AG10803 (cell line): ENCODE measurements around the gene ALAS1.

Source experiments
- DNase-seq: peaks from one replicate; pipeline ENCODE4 v3.0.0; 2010; ENCODE audit warnings: low read depth
- H3K4me3 ChIP-seq: 2 replicates; pipeline ENCODE4 v1.5.1; 2011; ENCODE audit warnings: mild to moderate bottlenecking, low read length, control low read depth
- TF ChIP-seq, protein P1 (sequence below): conservative IDR thresholded peaks from 2 replicates; pipeline ENCODE4 v1.5.1; 2011; ENCODE audit warnings: mild to moderate bottlenecking, low read length, control low read depth, inconsistent platforms

ALAS1 gene

DNA sequence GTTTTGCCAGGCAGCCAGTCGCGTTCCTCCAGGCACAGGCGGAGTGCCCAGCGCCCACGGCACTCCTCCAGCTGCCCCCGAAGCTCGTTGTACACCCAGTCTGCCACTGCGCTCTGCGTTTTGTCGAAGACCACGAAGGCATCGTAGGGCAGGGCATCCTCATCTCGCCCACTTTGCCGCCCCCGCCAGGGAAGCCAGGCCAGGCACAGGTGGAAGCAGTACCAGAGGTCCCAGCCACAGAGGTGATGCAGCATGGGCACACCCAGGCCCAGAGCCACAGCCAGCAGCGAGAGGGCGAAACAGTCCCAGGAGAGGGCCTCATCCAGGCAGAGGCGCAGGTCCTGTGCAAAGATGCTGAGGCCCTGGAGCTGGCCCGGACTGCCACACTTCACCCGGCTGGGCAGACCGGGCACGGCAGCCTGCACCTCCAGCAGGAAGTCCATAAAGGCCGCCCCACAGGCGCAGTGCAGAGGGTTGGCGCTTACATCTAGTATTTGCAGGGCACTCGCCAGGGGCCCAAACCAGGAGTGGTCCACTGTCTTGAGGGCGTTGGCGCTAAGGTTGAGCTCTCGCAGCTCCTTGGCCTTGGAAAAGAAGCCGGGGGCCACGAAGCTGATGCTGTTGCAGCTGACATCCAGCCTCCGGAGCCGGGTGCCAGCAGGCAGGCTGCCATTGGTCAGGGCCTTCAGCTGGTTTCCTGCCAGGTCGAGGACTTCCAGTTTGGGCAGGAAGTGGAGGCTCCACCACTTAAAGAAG is 23.8 kb downstream of the ALAS1 start:
- H3K4me3 ChIP-seq: no peak overlapping the region
- TF ChIP-seq, protein P1, sequence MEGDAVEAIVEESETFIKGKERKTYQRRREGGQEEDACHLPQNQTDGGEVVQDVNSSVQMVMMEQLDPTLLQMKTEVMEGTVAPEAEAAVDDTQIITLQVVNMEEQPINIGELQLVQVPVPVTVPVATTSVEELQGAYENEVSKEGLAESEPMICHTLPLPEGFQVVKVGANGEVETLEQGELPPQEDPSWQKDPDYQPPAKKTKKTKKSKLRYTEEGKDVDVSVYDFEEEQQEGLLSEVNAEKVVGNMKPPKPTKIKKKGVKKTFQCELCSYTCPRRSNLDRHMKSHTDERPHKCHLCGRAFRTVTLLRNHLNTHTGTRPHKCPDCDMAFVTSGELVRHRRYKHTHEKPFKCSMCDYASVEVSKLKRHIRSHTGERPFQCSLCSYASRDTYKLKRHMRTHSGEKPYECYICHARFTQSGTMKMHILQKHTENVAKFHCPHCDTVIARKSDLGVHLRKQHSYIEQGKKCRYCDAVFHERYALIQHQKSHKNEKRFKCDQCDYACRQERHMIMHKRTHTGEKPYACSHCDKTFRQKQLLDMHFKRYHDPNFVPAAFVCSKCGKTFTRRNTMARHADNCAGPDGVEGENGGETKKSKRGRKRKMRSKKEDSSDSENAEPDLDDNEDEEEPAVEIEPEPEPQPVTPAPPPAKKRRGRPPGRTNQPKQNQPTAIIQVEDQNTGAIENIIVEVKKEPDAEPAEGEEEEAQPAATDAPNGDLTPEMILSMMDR: no peak

DNA sequence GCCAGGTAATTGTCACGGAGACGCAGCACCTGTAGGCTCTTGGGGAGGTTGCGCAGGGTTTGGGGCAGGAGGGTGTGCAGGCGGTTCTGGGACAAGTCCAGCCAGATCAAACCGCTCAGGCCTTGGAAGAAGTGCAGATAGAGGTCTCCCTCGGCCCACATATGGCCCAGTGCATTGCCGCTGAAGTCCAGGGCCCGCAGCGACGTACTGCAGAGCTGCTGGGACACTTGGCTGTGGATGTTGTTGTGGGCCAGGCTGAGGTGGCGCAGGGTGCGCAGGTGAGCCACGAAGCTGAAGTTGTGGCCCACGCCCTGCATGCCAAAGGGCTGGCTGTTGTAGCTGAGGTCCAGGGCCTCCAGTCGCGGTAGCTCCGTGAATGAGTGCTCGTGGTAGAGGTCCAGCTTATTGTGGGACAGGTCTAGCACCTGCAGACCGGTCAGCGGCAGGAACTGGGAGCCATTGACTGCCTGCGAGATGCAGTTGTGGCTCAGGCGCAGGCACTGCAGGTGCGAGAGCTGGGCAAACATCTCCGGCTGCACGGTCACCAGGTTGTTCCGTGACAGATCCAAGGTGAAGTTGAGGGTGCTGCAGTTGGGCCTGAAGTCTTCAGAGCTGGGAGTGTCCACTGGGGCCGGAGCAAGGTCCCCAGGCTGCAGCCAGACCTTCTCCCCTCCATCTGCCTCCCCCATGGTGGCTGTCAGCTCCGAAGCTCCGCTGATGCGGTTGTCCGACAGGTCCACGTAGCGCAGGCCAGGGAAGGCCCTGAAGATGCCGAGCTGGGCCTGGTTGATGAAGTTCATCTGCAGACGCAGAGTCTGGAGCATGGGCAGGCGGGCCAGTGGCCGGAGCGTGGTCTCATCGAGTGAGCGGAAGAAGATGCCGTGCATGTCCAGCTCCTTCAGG is 24.6 kb downstream of the ALAS1 start:
- no peak for DNase-seq
- no peak overlapping the region for H3K4me3 ChIP-seq
- TF ChIP-seq, protein P1: no peak

More for the DNA sequence above, 23.8 kb downstream of the ALAS1 start:
- no peak for DNase-seq

DNA sequence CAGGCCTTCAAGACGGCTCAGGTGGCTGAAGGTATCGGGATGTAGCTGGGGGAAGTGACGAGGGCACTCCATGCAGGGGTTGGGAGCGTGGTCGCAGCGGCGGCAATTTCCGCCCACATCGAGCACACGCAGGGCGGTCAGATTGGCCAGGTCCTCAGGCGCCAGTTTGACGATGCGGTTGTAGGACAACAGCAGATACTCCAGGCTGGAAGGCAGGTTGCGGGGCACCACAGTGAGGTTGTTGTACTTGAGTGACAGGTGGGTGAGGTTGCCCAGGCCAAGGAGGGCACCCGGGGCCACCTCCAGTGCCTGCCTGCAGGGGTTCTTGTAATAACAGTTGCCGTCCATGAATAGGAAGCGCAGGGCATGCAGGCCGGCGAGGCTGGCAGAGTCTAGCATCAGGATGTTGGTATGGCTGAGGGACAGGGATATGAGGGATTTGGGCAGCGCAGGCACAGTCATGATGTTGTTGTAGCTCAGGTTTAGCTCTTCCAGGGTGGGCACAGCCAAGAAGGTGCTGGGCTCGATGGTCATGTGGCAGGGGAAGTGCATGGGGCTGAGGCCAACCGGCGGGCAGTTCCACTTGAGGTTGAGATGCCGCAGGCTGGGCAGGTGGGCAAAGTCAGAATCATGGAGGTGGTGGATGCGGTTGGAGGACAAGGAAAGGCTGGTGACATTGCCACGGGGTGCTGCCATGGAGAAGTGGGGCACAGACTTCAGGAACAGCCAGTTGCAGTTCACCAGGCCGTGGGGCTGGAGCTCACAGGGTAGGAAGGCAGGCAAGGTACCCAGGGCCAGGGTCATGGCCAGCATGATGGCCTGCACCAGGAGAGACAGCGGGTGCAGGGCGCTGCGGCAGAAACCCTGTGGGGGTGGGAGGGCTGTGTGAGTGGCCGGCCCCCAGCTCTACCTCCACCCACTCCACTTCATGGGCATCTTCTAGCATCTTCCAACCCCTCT is 25.8 kb downstream of the ALAS1 start:
- DNase-seq: no peak
- no peak overlapping the region for H3K4me3 ChIP-seq
- TF ChIP-seq, protein P1: no peak

DNA sequence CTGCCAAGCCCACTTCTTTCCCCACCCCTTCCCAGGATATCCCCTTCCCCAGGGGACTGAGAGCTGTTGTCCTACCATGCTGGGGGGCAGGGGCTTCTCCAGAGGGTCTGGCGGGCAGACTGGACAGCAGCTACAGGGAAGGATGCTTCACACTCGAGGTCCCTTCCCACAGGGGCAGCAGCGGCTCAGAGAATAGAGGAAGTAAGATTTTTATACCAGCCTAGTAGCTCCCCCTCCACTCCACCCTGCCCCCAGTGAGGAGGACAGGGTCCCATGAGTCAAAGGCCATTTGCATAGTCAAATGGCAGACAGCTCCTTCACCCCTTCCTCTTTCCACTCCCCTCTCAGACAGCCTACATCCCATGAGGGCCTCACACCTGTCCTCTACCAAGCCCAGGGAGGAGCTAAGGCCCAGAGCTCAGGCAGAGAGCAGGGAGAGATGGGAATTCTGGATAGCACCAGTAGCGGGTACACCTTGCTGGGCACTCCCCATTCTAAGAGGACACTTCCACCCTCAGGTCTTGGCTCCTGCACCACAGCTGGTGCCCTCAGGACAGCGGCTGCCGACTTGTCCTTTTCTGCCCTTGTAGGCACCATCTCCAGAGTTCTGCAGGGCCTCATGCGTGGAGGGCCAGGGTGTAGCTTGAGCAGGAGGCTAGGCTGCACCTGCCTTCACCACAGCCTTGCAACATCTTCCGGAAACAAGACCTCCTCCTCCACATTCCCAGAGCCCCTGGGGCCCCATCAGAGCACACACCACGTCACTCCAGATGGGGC is 27.7 kb downstream of the ALAS1 start, which contains the start of gene TLR9:
Gene TLR9, minus strand, starts transcription at position 194 of the 777 bp plus-strand sequence. Its CDS starts 116 bp downstream, at position 78.
- DNase-seq: no peak

DNA sequence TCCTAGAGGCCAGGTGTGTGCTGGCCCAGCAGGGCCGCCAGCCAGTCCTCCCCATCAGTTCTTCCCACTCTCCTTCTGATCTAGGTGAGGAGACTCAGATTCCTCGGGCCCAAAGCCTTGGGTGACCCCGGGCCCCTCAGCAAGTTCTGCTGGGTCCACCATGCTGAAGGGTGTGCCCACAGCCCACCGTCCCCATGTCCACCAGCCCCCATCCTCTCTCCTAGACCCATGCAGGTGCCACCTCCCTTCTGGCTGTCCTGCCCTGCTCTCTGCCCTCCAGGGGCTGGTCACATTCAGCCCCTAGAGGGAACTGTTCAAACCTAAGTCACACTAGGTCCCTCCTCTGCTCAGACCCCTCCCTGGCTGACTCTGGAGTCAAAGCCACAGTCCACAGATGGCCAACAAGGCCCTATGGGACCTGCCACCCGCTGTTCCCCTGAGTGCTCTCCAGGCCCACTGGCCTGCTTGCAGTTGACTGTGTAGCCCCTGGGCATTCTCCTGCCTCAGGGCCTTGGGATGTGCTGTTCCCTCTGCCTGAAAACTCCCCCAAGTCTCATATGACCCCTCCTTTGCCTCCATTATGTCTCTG is 28.4 kb downstream of the ALAS1 start:
- no peak overlapping the region for H3K4me3 ChIP-seq
- TF ChIP-seq, protein P1: no peak
- DNase-seq: no peak

More for the DNA sequence above, 27.7 kb downstream of the ALAS1 start, which contains the start of gene TLR9:
- H3K4me3 ChIP-seq: no peak within 1 kb of the TSS
- TF ChIP-seq, protein P1: no peak
